HG03558 (cell line): ENCODE measurements around the gene CCL27.

Source experiments
- ATAC-seq: cut with Tn5 transposase; IDR thresholded peaks from one replicate; pipeline ENCODE4 v1.9.1; 2021; ENCODE audit warnings: moderate number of reproducible peaks; ENCODE audit not compliant: unreplicated experiment; ENCODE audit errors: extremely low read depth

Gene CCL27

DNA sequence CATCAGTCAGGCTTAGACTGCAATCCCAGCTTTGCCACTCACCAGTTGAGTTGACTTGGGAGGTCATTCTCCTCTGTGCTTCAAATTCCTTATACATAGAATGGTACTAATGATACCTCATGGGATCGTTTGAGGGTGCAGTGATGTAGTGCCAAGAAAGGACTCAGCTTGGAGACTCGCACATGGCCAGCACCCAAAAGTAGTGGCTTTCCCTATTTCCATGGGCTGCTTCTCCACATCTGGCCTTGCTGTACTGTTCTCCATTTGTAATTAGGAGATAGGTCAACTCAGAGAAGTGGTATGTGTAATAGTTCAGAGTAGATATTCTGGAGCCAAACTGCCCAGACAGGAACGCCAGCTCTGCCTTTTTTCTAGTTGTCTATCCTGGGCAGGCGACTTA lies 23.1 kb upstream of the CCL27 start:
- no peak for ATAC-seq

DNA sequence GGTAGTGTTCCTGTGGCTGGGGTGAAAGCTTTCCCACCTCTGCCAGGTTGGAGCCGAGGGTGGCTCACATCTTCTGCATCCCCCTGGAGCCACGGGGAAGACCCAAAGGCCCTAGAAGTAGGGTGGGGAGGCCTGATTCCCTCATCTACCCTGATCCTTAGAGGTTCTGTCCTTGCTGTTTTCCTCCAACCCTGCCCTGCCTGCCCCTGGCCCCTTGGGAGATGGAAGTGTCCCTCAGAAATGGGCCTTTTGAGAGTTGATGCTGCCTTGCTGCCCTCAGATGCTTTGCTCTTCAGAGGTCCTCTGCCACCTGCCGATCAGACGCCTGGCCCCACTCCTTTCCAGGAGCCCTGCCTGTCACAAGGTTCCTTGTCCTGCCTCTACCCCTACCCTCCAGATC lies 22.4 kb upstream of the CCL27 start:
- no peak for ATAC-seq

DNA sequence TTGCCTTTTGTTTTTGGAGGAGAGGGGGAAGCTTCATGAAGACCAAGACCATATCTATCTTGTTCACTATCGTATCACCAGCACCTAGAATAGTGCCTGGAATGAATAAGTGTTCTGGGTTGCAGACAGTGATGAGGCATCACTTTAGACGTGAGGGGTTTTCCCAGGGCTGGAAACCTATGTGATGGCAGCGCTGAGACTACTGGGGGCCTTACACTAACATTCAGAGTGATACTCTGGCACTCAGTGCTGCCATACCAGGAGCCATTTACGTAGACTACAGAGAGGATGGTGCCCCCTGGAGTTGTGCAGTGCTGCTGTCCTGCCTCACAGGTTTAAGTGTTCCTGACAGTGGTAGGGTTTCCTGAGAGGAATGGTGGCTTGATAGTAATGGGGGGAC lies 21.7 kb upstream of the CCL27 start:
- no peak for ATAC-seq

DNA sequence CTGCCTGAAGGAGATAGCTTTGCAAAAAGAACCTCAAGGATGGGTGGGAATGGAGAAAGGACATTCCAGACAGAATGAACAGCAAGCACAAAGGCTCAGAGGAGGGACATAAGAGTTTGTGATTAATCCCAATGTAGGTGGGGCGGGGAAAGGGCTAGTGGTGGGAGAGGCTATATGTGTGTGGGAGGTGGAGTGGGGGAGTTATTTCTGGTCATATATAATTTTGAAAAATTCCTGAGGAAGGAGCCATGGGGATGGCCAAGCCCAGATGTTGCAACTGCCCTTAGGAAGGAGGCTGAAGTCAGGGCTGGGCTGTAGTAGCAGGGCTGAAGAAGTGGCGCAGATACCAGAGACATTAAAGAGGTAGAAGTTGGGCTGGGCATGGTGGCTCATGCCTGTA lies 13.4 kb upstream of the CCL27 start:
- ATAC-seq, result no peak

DNA sequence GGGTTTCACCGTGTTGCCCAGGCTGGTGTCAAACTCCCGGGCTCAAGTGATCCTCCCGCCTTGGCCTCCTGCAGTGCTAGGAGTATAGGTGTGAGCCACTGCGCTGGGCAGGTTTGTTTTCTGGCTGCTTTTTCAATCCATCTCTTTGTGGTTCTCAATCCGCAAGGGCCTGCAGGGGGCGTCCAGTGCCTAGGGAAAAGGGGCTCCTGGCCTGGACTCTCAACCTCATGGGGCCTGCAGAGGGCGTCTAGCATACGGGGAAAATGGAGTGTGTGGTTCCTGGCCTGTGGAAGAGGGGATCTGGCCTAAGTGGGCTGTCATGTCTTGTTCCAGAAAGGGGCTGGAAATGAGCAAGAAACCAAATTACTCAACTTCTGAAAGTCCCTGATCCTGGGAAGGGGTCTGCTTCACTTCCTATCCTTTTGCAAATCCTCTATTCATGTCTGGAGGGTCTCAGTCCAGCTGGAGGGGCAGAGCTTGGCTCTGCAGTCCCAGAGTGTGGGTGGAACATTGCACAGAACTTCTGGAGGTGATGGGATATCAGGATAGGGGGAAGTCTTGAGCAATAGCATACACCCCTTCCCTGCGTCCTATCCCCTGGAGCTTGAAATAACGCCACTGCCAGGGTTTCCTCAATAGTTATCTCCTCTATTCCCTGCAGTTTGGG lies 12.7 kb upstream of the CCL27 start:
- no peak for ATAC-seq

DNA sequence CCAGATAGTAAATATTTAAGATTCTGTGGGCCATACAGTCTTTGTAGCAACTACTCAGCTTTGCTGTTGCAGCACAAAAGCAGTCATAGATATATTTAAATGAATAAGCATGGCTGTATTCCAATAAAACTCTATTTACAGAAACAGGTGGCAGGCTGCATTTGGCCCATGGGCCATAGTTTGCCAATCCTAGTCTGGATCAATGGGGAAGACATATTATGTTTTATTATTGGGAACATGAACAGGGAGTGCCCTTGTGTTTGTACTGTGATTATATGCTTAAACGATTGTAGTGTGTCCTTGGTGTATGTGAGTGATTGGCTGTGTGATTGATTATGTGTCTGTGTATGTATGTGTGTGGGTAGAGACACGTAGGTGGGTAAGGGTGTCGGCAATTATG lies 12.0 kb upstream of the CCL27 start:
- ATAC-seq, result no peak

DNA sequence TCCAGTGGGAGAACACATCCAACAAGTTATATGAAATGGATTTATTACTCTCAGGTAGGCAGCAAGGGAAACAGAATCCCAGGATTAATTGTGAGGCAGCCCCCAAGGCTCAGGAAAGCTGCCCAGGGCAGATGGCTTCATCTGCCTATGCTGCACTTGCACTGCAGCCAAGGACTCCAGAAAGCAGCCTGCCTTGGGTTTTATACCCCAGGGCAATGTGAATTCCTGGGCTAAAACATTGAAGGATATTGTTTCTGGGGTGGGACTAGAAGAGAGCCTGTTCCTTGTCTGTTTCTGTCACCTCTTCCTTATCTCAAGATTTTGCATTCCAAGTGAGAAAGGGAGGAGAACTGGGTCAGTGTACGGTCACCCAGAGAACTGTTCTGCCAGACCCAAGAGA lies 8.8 kb upstream of the CCL27 start:
- ATAC-seq, result no peak

DNA sequence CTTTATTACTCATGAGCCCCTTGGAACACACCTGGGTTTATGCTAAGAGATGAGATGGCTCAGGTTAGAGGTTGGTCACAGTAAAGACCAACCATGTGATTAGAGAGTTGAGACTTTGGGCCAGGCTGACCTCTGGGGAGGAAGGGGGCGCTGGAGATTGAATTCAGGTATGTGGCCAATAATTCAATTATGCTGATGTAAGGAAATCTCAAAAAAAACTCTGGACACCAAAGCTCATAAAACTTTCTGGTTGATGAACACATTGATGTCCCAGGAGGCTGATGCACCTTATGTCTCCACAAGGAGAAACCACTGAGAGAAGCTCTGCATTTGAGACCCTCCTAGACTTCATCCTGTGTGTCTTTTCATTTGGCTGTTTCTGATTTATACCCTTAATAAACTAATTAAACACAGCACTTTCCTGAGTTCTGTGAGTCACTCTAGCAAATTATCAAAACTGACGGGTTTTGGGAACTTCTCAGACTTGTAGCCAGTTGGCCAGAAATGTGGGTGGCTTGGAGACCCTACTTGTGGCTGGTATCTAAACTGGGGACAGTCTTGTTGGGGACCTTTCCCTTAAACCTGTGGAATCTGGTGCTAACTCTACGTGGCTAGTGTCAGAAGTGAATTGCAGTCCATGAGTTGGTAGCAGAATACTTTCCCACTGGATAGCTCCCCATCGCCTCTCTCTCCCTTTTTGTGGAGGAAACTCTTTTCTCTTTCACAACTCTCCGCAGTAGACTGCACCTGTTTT lies 7.5 kb upstream of the CCL27 start:
- ATAC-seq, result no peak

DNA sequence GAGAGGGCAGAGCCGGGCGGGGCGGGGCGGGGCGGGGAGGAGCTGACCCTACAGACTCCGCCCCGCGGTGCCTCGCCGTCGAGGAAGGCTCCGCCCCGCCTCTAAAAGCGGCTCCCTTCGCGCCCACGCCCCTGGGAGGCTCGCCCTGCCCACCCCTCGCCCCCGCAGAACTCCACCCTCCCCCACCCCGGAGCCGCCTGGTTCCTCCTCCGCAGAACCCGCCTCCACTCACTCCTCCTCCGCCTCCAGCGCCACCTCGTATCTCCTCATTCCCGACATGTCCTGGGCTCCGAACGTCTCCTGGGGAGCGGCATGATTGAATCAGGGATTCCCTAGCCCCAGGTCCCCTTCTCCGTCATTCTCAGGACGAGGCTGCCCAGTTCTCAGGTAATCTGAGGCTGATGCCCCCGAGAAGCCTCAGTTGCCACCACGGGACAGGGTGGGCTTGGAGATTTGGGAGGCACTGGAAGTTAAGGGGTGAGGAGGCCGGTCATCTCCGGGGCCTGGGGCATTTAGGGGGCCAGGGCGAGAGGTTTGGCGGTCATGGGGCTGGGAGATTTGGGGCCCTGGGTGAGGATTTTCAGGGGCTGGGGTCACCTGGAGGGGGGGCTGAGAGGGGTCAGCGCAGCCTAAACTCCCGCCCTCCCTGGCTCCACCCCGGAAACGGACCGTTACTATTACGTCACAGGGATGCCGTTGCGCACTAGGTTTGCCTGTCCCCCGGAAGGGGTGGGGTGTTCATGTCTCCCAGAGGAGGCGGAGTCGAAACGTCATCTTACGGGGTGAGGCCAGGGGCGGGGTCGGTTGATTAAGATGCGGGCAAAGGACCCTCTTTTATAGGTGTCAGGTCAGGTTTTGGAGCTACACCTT lies 3.2 kb upstream of the CCL27 start:
- no peak for ATAC-seq

DNA sequence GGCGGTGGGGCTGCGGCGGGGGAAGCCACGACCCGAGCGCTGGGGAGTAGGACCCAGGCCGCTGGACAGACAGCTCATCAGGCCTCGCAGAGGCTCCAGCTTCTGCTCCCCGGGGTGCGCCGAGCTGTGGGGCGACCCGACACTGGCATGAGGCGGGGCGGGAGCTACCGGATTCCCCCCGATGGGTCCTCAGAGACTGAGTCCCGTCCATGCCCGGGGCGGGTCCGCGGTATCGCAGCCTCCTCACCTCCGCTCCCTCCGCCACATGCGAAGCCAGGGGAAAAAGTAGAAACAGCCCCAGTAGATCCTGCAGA lies 2.6 kb upstream of the CCL27 start:
- ATAC-seq, result no peak

DNA sequence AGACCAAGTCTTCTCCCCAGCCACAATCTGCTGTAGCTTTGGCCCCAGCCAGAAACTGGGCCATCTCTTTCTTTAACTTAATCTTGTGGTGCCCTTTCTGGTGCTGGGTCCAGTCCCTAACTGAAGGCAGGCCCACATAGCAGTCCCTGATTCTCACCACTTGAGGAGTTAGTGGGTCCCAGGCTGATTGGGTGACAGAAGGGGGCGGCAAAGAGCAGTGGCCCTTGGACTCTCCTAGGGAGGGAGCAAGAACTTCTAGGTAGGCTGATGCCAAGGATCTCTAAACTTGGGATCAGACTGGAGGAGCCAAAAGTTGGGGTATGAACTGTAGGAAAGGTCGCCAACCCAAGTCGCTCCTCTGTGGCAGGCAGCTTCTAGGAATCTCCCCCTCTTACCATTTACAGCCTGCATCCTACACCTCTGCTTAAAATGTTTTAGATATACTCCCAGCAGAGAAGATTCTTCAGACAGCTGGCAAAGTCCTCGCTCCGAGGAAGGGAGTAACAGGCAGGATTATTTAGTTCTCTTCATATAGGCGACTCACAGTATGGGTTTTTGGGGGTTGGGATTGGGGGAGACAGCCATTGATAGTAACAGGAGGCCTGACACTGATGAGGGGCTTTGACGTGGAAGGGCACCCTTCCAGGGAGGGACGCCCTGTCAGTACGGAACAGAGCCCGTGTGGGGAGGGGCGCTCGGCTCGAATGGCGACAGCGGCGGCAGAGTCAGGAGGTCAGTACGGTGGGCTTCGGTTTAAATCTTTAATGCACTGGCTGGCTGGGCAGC lies 2.0 kb upstream of the CCL27 start:
- ATAC-seq, result no peak

DNA sequence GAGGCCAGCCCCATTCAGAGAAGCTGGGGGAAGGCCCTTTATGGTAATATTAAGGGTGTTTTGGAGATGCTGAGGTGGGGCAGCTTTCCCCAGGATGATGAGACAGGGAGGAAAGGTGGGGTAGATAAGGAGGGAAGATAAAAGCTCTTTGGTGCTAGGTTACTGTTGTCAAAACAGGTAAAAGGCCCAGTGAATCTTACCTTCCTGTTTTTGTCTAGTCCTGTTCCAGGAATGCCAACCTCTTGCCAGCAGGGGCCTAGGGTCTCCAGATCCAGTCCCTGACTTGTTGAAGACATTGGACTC lies 797 bp upstream of the CCL27 start:
- no peak for ATAC-seq

DNA sequence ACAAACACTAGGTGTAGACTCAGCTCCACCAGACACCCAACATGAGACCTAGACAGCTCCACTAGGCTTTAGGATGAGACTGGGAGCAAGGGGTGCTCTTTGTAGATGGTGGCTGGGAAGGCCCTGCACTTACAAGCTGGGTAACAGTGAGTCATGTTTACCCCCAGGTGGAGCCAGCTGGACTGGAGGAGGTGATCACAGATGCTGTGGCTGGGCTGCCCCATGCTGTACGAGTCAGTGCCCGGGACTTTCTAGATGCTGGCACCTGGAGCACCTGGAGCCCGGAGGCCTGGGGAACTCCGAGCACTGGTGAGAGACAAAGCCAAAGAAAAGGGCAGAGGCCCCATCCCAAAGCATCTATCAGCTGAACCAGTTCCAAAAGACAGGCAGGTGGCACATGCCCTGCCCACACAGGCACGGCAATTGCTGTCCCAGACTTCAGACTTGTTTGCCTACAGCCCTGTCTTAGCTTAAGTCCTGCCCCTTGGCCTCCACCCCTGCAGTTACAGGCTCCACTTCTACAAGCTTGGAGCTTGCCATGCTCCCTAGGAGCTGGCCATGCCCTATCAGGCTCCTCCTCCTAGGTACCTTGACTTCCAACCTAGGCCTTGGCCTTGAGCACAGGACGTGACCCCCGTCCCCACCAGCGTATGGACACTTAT lies 2.7 kb downstream of the CCL27 start:
- ATAC-seq, result no peak

DNA sequence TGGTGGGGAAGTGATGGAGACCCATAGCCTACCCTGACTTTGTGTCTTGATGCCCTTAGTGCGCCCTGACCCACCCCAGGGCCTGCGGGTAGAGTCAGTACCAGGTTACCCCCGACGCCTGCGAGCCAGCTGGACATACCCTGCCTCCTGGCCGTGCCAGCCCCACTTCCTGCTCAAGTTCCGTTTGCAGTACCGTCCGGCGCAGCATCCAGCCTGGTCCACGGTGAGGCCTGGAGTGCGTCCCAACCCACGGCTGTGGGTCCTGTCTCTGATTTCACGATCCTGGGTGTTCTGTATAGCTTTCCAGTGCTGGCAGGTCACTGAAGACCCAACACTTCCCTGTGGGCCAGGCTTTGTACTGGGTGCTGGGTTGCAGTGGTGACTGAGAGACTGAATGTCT lies 4.0 kb downstream of the CCL27 start:
- ATAC-seq, result no peak

DNA sequence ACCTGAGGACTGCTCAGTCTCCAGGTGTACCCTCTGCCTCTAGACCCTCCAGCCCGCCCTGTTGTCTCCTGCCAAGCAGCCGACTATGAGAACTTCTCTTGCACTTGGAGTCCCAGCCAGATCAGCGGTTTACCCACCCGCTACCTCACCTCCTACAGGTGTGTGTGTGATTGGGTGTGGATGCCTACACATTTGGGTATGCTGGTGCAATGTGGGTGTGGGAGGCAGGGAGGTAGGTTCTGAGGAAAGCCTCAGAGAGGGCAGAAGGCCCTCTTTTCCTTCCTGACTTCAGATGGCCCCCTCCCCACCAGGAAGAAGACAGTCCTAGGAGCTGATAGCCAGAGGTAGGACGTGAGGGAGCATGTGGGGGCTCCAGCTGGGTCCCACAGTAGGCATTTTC lies 5.5 kb downstream of the CCL27 start:
- ATAC-seq, result no peak

DNA sequence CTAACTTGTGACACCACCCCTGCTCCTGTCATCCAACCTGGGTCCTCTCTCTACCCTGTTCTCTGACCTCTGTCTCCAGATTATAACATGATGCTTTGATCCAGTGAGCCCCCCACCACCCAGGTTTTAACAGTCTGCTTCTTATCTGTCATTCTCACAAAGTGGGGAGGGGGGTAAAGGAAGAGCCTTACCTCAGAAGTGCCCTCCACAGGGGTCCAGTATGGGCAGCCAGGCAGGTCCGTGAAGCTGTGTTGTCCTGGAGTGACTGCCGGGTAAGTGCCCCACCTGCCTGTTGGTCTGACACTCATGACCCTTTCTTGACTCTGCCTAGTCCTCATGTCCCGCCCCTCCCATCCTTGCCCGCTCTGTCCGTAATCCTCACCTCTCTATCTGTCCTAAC lies 7.1 kb downstream of the CCL27 start:
- ATAC-seq, result no peak

DNA sequence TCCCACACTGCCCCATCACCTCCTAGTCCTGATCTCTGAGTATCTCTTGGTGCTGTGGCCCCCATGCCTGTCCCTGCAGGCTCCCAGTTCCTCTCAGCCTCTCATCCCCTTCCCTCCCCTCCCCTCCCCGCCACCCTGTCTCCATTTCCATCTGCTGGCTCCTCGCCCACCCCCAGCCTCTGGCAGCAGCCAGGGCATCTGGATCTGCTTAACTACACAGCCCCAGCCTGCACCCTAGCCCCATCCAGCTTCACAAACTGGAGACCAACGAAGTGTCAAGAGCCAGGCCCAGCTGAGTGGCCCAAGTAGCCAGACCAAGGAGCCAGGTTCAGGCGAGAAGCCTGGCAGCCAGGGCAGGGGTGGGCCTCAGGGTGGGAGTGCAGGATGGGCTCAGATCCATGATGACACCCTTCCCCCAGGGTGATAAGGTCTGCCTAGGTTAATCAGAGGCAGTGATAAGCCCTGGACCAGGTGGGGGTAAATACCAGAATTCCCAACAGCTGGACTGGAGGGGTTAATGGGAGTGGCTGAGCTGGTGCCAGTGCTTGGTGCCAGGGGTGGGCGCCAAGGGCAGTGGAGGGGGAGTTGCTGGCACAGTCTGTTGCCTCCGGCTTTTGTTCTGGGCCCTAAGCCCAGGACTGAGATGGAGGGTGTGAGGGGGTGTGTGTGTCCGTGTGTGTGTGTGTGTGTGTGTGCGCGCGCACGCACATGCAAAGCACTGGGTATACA lies 8.0 kb downstream of the CCL27 start:
- no peak for ATAC-seq

DNA sequence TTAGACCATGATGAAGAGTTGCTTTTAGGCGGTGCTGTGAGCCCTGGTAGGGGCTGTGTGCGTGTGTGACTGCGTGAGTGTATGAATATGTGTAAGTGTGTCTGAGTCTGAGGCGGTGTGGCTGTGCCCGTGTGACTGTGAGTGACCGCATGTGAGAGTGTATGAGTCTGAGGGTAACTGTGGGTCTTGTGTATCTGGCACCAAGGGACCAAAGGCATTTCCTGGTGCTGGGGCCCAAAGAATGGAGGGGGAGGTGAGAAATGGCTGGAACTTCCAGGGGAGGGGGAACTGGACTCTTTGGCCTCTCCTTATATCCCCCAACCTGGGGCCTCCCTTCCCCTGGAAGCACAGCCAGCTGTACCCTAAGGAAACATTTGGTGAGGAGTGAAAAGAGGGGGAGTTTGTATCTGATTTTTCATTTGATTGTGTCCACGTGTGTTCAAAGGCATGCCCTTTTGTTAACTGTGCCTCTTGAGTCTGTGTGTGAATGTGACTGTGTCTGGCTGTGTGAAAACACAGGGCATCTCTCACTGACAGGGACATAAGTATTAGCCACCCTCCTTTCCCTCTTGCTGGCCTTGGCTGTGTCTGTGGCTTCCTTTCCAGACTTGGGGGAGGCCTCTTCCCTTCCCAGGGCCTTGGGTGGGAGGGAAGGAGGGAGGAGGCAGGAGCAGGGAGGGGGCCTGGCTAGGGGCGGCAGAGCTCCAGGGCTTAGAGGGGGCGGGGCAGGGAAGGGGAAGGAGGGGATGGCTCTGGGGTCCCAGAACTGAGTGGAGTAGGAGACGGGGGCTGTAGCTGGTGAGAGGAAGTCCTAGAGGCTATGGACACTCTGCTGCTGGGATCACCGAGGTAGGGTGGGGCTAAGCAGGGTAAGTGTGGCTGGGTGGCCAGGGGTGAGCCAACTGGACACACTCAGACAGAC lies 9.0 kb downstream of the CCL27 start:
- no peak for ATAC-seq

DNA sequence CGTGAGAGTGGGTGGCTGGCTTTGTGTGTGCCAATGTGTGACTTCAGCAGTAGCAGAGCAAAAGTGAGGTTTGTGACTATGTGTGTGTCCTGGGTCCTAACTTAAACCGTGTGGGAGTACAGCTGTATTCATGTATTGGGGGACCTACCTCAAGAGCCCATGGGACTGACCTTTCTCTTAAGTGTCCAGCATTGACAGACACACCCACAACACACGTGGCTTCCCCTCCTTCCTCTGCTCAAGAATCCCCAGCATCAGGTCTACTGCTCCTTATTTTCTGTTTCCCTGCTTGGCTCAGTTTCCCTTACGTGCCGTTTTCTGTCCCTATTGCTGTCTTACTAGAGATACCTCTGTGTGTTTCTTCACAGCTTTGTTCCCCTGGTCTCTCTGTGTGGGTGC lies 9.9 kb downstream of the CCL27 start:
- no peak for ATAC-seq
